ENCODE measurements around the gene MPDZ. TPM values are rescaled to one million over a fixed set of nuclear protein-coding genes. Genes with fewer than 3 reads are reported as not detected.

Gene MPDZ
- total RNA-seq, 1 donor from 2014 or later = 31.3 TPM

GRCh38 chr9:13076616-13077015 lies 202.9 kb downstream of the MPDZ start:
- Histone ChIP-seq H3K36me3 (no peaks in the 10 kb centered on the region), H3K27ac (no peak overlapping the region), H3K4me1 (no peaks in the 10 kb centered on the region), H3K27me3 (ENCODE audit: low read depth) (no peaks in the 10 kb centered on the region), H3K9me3 (no peaks in the 10 kb centered on the region), H3K4me3 (no peak overlapping the region)
- intact Hi-C loops (cut with DNase I) = no loop called here
- DNase-seq (no peak), ATAC-seq (no peak)
- TF ChIP-seq CTCF (IDR thresholded peaks at IDR 0.05) = no peak

GRCh38 chr9:13071921-13072320 lies 207.6 kb downstream of the MPDZ start:
- Histone ChIP-seq H3K4me3 (no peak overlapping the region), H3K4me1 (no peaks in the 10 kb centered on the region), H3K27me3 (ENCODE audit: low read depth) (no peaks in the 10 kb centered on the region), H3K9me3 (no peaks in the 10 kb centered on the region), H3K27ac (no peak overlapping the region), H3K36me3 (no peaks in the 10 kb centered on the region)
- DNase-seq (no peak), ATAC-seq (no peak)
- intact Hi-C loops (cut with DNase I) = no loop called here
- TF ChIP-seq CTCF (IDR thresholded peaks at IDR 0.05) = no peak

GRCh38 chr9:13070612-13071595 lies 208.6 kb downstream of the MPDZ start:
- H3K4me3 ChIP-seq = no peak overlapping the region
- H3K9me3 ChIP-seq = no peaks in the 10 kb centered on the region
- ATAC-seq (no peak), DNase-seq (no peak)
- intact Hi-C loops (cut with DNase I) = no loop called here
- H3K27me3 ChIP-seq (ENCODE audit: low read depth) = no peaks in the 10 kb centered on the region
- no peak for TF ChIP-seq CTCF (IDR thresholded peaks at IDR 0.05)
- no peaks in the 10 kb centered on the region for H3K4me1 ChIP-seq
- H3K36me3 ChIP-seq = no peaks in the 10 kb centered on the region
- H3K27ac ChIP-seq = no peak overlapping the region

- Histone ChIP-seq H3K4me3 (no peak overlapping the region), H3K36me3 (no peaks in the 10 kb centered on the region), H3K27me3 (ENCODE audit: low read depth) (no peaks in the 10 kb centered on the region), H3K4me1 (no peaks in the 10 kb centered on the region), H3K27ac (no peak overlapping the region), H3K9me3 (no peaks in the 10 kb centered on the region)
- intact Hi-C loops (cut with DNase I) = no loop called here
- TF ChIP-seq CTCF (IDR thresholded peaks at IDR 0.05) = no peak
- ATAC-seq (no peak), DNase-seq (no peak)
Measured at GRCh38 chr9:13069498-13069897, 210.0 kb downstream of the MPDZ start.

DNA sequence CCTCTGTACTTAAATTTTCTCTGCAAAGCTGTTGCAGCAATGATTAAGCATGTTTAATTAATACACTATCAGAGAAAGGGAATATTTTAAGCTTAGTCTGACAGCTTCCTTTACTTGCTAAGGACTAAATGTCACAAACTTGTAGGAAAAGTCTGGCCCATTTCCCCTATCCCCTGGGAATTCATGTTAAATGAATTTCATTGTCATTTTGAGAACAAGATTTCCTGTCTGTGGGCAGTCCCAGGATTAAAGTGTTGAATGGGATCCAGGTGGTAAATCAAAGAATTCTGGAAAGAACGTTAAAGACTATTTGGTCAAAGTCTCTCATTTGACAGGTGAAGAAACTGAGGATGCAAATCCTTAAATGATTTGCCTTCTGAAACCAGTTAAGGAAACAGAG lies 214.8 kb downstream of the MPDZ start:
- Histone ChIP-seq H3K9me3 (no peaks in the 10 kb centered on the region), H3K4me3 (no peak overlapping the region), H3K36me3 (no peaks in the 10 kb centered on the region), H3K4me1 (no peaks in the 10 kb centered on the region), H3K27ac (no peak overlapping the region), H3K27me3 (ENCODE audit: low read depth) (no peaks in the 10 kb centered on the region)
- TF ChIP-seq CTCF (IDR thresholded peaks at IDR 0.05) = no peak
- DNase-seq (no peak), ATAC-seq (no peak)
- intact Hi-C loops (cut with DNase I) = no loop called here
